AG10803 (cell line): ENCODE data around the gene ACBD5.

Experiments used
- DNase-seq: peaks from one replicate; pipeline ENCODE4 v3.0.0; 2010; ENCODE audit warnings: low read depth
- H3K4me3 ChIP-seq: 2 replicates; pipeline ENCODE4 v1.5.1; 2011; ENCODE audit warnings: mild to moderate bottlenecking, low read length, control low read depth
- CTCF ChIP-seq: conservative IDR thresholded peaks from 2 replicates; pipeline ENCODE4 v1.5.1; 2011; ENCODE audit warnings: mild to moderate bottlenecking, low read length, control low read depth, inconsistent platforms

ACBD5 gene

GRCh38 chr10:27256299-27257189, 15.9 kb upstream of the ACBD5 start:
- no peak for DNase-seq
- no peak overlapping the region for H3K4me3 ChIP-seq
- no peak for TF ChIP-seq CTCF

GRCh38 chr10:27253576-27253975, 13.0 kb upstream of the ACBD5 start:
- TF ChIP-seq CTCF: no peak
- DNase-seq: no peak
- H3K4me3 ChIP-seq: no peak overlapping the region

- peak; percentile 65 for DNase-seq
- H3K4me3 ChIP-seq: peak overlapping the region; percentile 56
- TF ChIP-seq CTCF: peak; percentile 28
Measured at GRCh38 chr10:27252267-27253000, 11.8 kb upstream of the ACBD5 start.

- TF ChIP-seq CTCF: no peak
Measured at GRCh38 chr10:27251554-27251953, 11.0 kb upstream of the ACBD5 start.

GRCh38 chr10:27248215-27248614, 7.6 kb upstream of the ACBD5 start:
- H3K4me3 ChIP-seq: no peak overlapping the region
- no peak for DNase-seq
- TF ChIP-seq CTCF: no peak

More at GRCh38 chr10:27251554-27251953, 11.0 kb upstream of the ACBD5 start:
- no peak for DNase-seq
- H3K4me3 ChIP-seq: no peak overlapping the region

GRCh38 chr10:27247441-27247840, 6.8 kb upstream of the ACBD5 start:
- no peak for TF ChIP-seq CTCF
- DNase-seq: no peak
- H3K4me3 ChIP-seq: no peak overlapping the region
